Activated T-helper 17 cell treated with anti-CD3 and anti-CD28 coated beads, Interleukin-2, amount 50 U/mL, for 72 hours (primary cell): ENCODE data around the gene FNIP1. TPM values are rescaled to one million over a fixed set of nuclear protein-coding genes. Genes with fewer than 3 reads are reported as not detected.

ENCODE experiments used
- ATAC-seq: fragments of 150-1000 bp; cut with Tn5 transposase; replicated peaks from 2 replicates; pipeline ENCODE4 v1.10.0; 2021; ENCODE audit warnings: mild to moderate bottlenecking, moderate library complexity
- H3K27ac Mint-ChIP-seq: one replicate; pipeline ENCODE4 v1.8.0; 2022; ENCODE audit warnings: mixed read lengths
- H3K27me3 Mint-ChIP-seq: one replicate; pipeline ENCODE4 v1.8.0; 2022; ENCODE audit warnings: mixed read lengths
- H3K36me3 Mint-ChIP-seq: one replicate; pipeline ENCODE4 v1.8.0; 2022; ENCODE audit warnings: low read depth, mild to moderate bottlenecking, mixed read lengths
- H3K4me1 Mint-ChIP-seq: one replicate; pipeline ENCODE4 v1.8.0; 2022; ENCODE audit warnings: mixed read lengths
- H3K4me3 Mint-ChIP-seq: one replicate; pipeline ENCODE4 v1.8.0; 2022; ENCODE audit warnings: mild to moderate bottlenecking, mixed read lengths
- H3K9me3 Mint-ChIP-seq: one replicate; pipeline ENCODE4 v1.8.0; 2022; ENCODE audit warnings: mixed read lengths
- total RNA-seq, 2 donors: library from RNA; stranded (reverse); gene quantifications; one replicate each; pipeline ENCODE4 v1.2.3, GENCODE V29; 2022

The FNIP1 gene
- total RNA-seq, 2 donors from 2014 or later: 17.5 to 30.4 TPM

GRCh38 chr5:131773805-131774204, 23.0 kb downstream of the FNIP1 start:
- H3K4me3 Mint-ChIP-seq: no peak overlapping the region
- H3K27me3 Mint-ChIP-seq: no peaks in the 10 kb centered on the region
- no peaks in the 10 kb centered on the region for H3K36me3 Mint-ChIP-seq
- H3K9me3 Mint-ChIP-seq: no peaks in the 10 kb centered on the region
- ATAC-seq: no peak
- no peak overlapping the region for H3K27ac Mint-ChIP-seq
- H3K4me1 Mint-ChIP-seq: peaks cover 9% of the 10 kb centered on the region

GRCh38 chr5:131771692-131772091, 25.1 kb downstream of the FNIP1 start:
- Mint-ChIP-seq H3K9me3 (no peaks in the 10 kb centered on the region), H3K27ac (no peak overlapping the region), H3K4me1 (peaks cover 4% of the 10 kb centered on the region), H3K27me3 (no peaks in the 10 kb centered on the region), H3K4me3 (no peak overlapping the region), H3K36me3 (no peaks in the 10 kb centered on the region)
- no peak for ATAC-seq

GRCh38 chr5:131769961-131770360, 26.9 kb downstream of the FNIP1 start:
- H3K27ac Mint-ChIP-seq: no peak overlapping the region
- no peaks in the 10 kb centered on the region for H3K27me3 Mint-ChIP-seq
- ATAC-seq: no peak
- peaks cover 4% of the 10 kb centered on the region for H3K4me1 Mint-ChIP-seq
- H3K9me3 Mint-ChIP-seq: no peaks in the 10 kb centered on the region
- no peak overlapping the region for H3K4me3 Mint-ChIP-seq
- peaks cover 2% of the 10 kb centered on the region for H3K36me3 Mint-ChIP-seq

- Mint-ChIP-seq H3K27me3 (no peaks in the 10 kb centered on the region), H3K36me3 (peaks cover 7% of the 10 kb centered on the region), H3K4me3 (no peak overlapping the region), H3K9me3 (no peaks in the 10 kb centered on the region), H3K4me1 (peaks cover 4% of the 10 kb centered on the region), H3K27ac (no peak overlapping the region)
- no peak for ATAC-seq
Measured at GRCh38 chr5:131769336-131769735, 27.5 kb downstream of the FNIP1 start.

- Mint-ChIP-seq H3K27ac (no peak overlapping the region), H3K9me3 (no peaks in the 10 kb centered on the region), H3K4me1 (peaks cover 4% of the 10 kb centered on the region), H3K27me3 (no peaks in the 10 kb centered on the region), H3K4me3 (no peak overlapping the region), H3K36me3 (peaks cover 7% of the 10 kb centered on the region)
- no peak for ATAC-seq
Measured at GRCh38 chr5:131767891-131768290, 28.9 kb downstream of the FNIP1 start.

GRCh38 chr5:131766689-131767088, 30.1 kb downstream of the FNIP1 start:
- Mint-ChIP-seq H3K27ac (no peak overlapping the region), H3K4me3 (no peak overlapping the region), H3K36me3 (peaks cover 7% of the 10 kb centered on the region), H3K4me1 (peaks cover 4% of the 10 kb centered on the region), H3K9me3 (no peaks in the 10 kb centered on the region), H3K27me3 (no peaks in the 10 kb centered on the region)
- no peak for ATAC-seq

- H3K36me3 Mint-ChIP-seq: peaks cover 7% of the 10 kb centered on the region
- H3K9me3 Mint-ChIP-seq: no peaks in the 10 kb centered on the region
- no peak for ATAC-seq
- H3K27ac Mint-ChIP-seq: no peak overlapping the region
- H3K27me3 Mint-ChIP-seq: no peaks in the 10 kb centered on the region
- H3K4me3 Mint-ChIP-seq: no peak overlapping the region
- no peaks in the 10 kb centered on the region for H3K4me1 Mint-ChIP-seq
Measured at GRCh38 chr5:131765261-131765660, 31.6 kb downstream of the FNIP1 start.

GRCh38 chr5:131763968-131764367, 32.8 kb downstream of the FNIP1 start:
- ATAC-seq: no peak
- Mint-ChIP-seq H3K4me1 (peaks cover 3% of the 10 kb centered on the region), H3K9me3 (no peaks in the 10 kb centered on the region), H3K27me3 (no peaks in the 10 kb centered on the region), H3K27ac (no peak overlapping the region), H3K36me3 (peaks cover 7% of the 10 kb centered on the region), H3K4me3 (no peak overlapping the region)

- H3K27ac Mint-ChIP-seq: no peak overlapping the region
- H3K36me3 Mint-ChIP-seq: peaks cover 7% of the 10 kb centered on the region
- peaks cover 9% of the 10 kb centered on the region for H3K4me1 Mint-ChIP-seq
- H3K4me3 Mint-ChIP-seq: no peak overlapping the region
- ATAC-seq: no peak
- H3K27me3 Mint-ChIP-seq: no peaks in the 10 kb centered on the region
- no peaks in the 10 kb centered on the region for H3K9me3 Mint-ChIP-seq
Measured at GRCh38 chr5:131760793-131761192, 36.0 kb downstream of the FNIP1 start.

- no peaks in the 10 kb centered on the region for H3K27me3 Mint-ChIP-seq
- no peak overlapping the region for H3K4me3 Mint-ChIP-seq
- H3K36me3 Mint-ChIP-seq: peaks cover 3% of the 10 kb centered on the region
- H3K9me3 Mint-ChIP-seq: no peaks in the 10 kb centered on the region
- peaks cover 11% of the 10 kb centered on the region for H3K4me1 Mint-ChIP-seq
- no peak for ATAC-seq
- no peak overlapping the region for H3K27ac Mint-ChIP-seq
Measured at GRCh38 chr5:131759704-131760103, 37.1 kb downstream of the FNIP1 start.

- no peaks in the 10 kb centered on the region for H3K9me3 Mint-ChIP-seq
- peaks cover 14% of the 10 kb centered on the region for H3K4me1 Mint-ChIP-seq
- H3K4me3 Mint-ChIP-seq: no peak overlapping the region
- no peaks in the 10 kb centered on the region for H3K27me3 Mint-ChIP-seq
- no peak for ATAC-seq
- H3K27ac Mint-ChIP-seq: peak overlapping the region; percentile 1
- H3K36me3 Mint-ChIP-seq: no peaks in the 10 kb centered on the region
Measured at GRCh38 chr5:131758520-131758900, 38.3 kb downstream of the FNIP1 start.

GRCh38 chr5:131757830-131758519, 38.8 kb downstream of the FNIP1 start:
- no peak overlapping the region for H3K27ac Mint-ChIP-seq
- no peak overlapping the region for H3K4me3 Mint-ChIP-seq
- H3K4me1 Mint-ChIP-seq: peaks cover 14% of the 10 kb centered on the region
- no peaks in the 10 kb centered on the region for H3K36me3 Mint-ChIP-seq
- no peaks in the 10 kb centered on the region for H3K9me3 Mint-ChIP-seq
- no peaks in the 10 kb centered on the region for H3K27me3 Mint-ChIP-seq
- ATAC-seq: no peak

GRCh38 chr5:131756942-131757341, 39.9 kb downstream of the FNIP1 start:
- no peak for ATAC-seq

GRCh38 chr5:131754363-131754762, 42.5 kb downstream of the FNIP1 start:
- Mint-ChIP-seq H3K36me3 (no peaks in the 10 kb centered on the region), H3K27ac (no peak overlapping the region), H3K4me1 (peaks cover 18% of the 10 kb centered on the region), H3K27me3 (no peaks in the 10 kb centered on the region), H3K9me3 (no peaks in the 10 kb centered on the region), H3K4me3 (no peak overlapping the region)
- ATAC-seq: no peak

More at GRCh38 chr5:131756942-131757341, 39.9 kb downstream of the FNIP1 start:
- no peak overlapping the region for H3K4me3 Mint-ChIP-seq
- H3K4me1 Mint-ChIP-seq: peaks cover 14% of the 10 kb centered on the region
- H3K36me3 Mint-ChIP-seq: no peaks in the 10 kb centered on the region
- no peaks in the 10 kb centered on the region for H3K27me3 Mint-ChIP-seq
- no peak overlapping the region for H3K27ac Mint-ChIP-seq
- no peaks in the 10 kb centered on the region for H3K9me3 Mint-ChIP-seq

GRCh38 chr5:131751506-131751905, 45.3 kb downstream of the FNIP1 start:
- ATAC-seq: no peak
- no peak overlapping the region for H3K4me3 Mint-ChIP-seq
- no peak overlapping the region for H3K27ac Mint-ChIP-seq
- no peaks in the 10 kb centered on the region for H3K27me3 Mint-ChIP-seq
- no peaks in the 10 kb centered on the region for H3K9me3 Mint-ChIP-seq
- H3K36me3 Mint-ChIP-seq: no peaks in the 10 kb centered on the region
- peaks cover 28% of the 10 kb centered on the region for H3K4me1 Mint-ChIP-seq
